IPS-18a (cell line): Measurements from ENCODE around the gene TMEM269.

Experiments used
- H3K27ac ChIP-seq: one replicate; pipeline ENCODE4 v1.5.1; 2013; ENCODE audit warnings: low read length
- H3K27me3 ChIP-seq: one replicate; pipeline ENCODE4 v1.6.1; 2013; ENCODE audit warnings: mild to moderate bottlenecking, low read length; ENCODE audit not compliant: control insufficient read depth, insufficient read depth
- H3K36me3 ChIP-seq: one replicate; pipeline ENCODE4 v1.6.1; 2013; ENCODE audit warnings: low read depth, low read length; ENCODE audit not compliant: control insufficient read depth
- H3K4me1 ChIP-seq: one replicate; pipeline ENCODE4 v1.6.1; 2013; ENCODE audit warnings: low read depth, low read length; ENCODE audit not compliant: control insufficient read depth
- H3K4me3 ChIP-seq: one replicate; pipeline ENCODE4 v1.5.1; 2013; ENCODE audit warnings: low read length
- H3K9ac ChIP-seq: one replicate; pipeline ENCODE4 v1.6.1; 2013; ENCODE audit warnings: mild to moderate bottlenecking, low read length, moderate library complexity
- H3K9me3 ChIP-seq: one replicate; pipeline ENCODE4 v1.6.1; 2013; ENCODE audit warnings: low read depth, low read length; ENCODE audit not compliant: control insufficient read depth

Gene TMEM269

DNA sequence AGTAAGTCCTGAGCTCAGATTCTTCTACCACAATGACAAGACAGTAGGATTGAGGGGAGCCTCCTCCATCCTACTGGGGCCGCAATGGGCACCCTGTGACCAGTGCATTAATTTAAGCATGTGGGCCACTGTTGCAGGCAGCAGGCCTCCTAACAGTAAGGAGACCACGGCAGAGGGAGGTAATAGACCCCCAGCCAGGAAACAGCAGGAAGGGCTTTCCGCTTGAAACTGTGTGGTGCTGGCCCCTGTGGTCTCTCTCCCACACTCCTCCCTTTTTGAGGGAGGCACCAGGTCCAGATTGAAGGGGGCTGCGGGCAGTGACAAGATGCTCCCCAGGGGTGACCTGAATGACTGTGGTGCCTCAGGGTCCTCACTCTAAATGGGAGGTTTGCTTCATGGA is 43.1 kb upstream of the TMEM269 start:
- Histone ChIP-seq H3K4me1 (peaks cover 16% of the 10 kb centered on the region), H3K9ac (no peak overlapping the region)

DNA sequence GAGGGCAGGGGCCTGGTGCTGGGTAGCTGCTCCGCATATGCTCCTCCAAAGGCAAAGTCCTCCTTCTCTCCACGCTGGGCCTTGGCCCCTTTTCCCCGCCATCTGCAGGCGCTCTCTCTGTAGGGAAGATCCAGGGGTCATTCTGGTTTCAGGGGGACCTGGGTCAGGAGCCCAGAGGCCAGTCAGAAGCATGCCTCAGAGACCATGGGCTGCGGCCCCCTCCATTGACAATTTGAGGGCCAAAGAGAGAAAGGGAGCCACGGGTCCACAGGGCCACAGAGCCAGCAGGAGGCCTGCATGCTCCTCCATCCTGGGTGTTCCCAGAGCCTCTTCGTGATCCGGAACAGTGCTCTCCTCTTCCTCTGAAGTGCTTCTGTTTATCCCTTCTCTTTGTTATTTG is 42.6 kb upstream of the TMEM269 start:
- Histone ChIP-seq H3K36me3 (peaks cover 13% of the 10 kb centered on the region), H3K4me1 (peaks cover 16% of the 10 kb centered on the region), H3K9me3 (no peaks in the 10 kb centered on the region), H3K4me3 (no peak overlapping the region), H3K9ac (no peak overlapping the region), H3K27ac (no peak overlapping the region), H3K27me3 (no peaks in the 10 kb centered on the region)

More for the DNA sequence above, 43.1 kb upstream of the TMEM269 start:
- peaks cover 11% of the 10 kb centered on the region for H3K36me3 ChIP-seq
- H3K27me3 ChIP-seq = no peaks in the 10 kb centered on the region
- H3K27ac ChIP-seq = no peak overlapping the region
- no peaks in the 10 kb centered on the region for H3K9me3 ChIP-seq
- no peak overlapping the region for H3K4me3 ChIP-seq

DNA sequence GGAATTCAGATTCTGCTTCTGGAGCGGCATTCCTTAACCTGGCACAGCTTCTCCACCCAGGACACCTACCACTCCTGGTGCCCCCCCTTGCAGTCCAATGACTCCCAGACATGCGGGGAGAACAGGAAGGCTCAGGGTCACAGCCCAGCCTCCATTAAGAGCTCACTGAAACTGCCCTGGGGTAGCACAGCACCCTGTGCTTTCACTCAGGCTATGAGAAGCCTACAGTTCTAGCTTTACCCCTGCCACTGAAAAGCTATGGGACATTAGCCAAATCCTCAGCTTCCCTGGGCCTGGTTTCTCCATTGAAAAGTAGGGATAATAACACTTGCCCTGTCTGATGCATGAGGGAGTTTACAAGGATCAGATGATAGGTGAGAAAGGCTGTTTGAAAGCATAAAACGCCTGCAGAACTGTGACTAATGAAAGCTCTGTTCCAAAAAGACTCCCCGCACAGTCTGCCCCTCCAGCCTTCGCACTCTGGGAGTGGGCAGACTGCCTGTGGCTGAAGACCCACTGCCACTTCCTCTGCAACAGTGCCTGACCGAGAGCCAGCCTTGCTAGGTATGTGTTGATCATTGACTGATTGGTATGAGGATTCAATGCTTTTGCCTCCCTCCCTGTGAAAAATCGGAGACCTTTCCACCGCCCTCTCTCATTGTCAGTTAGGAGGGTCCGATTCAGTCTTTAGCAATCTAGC is 42.0 kb upstream of the TMEM269 start:
- no peak overlapping the region for H3K27ac ChIP-seq
- no peak overlapping the region for H3K9ac ChIP-seq
- peaks cover 13% of the 10 kb centered on the region for H3K36me3 ChIP-seq
- no peak overlapping the region for H3K4me3 ChIP-seq
- H3K9me3 ChIP-seq = no peaks in the 10 kb centered on the region
- H3K27me3 ChIP-seq = no peaks in the 10 kb centered on the region
- H3K4me1 ChIP-seq = peaks cover 16% of the 10 kb centered on the region

DNA sequence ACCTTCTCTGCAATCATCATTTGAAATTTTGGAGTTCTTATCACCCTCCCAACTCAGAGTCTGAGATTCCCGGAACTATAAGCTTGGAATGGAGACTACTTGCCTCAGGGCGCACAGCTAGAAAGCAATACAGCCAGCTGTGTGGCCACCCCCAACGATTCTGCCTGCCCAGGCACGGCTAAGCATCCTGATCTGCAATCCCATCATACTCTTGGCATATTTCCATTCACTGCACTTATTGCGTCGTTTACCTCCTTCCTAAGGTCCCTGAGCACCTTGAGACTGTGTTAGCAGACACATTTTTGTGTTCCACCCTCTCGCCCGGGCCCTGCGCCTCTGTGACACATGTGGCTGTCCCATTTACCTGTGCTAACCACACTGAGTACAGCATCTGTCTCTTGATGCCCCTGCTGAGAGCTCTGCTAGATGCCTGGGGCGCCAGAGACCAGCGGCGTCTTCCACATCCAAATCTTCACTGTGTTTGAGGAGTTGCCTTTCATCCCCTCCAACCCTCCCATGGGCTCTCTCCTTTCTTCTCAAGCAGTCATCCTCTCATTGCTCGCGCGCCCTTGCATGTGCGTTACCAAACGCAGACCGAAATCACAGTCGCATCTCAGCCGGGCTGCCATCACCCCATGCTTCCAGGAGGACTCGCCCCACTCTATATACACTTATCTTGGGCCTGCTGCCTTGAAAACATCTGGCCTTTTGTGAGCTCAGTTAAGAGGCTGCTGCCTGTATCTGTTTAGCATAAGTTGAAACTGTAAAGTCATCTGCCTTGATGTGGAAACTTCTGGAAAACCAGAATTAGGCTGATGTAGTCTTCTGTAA is 41.3 kb upstream of the TMEM269 start:
- Histone ChIP-seq H3K27ac (no peak overlapping the region), H3K9me3 (no peaks in the 10 kb centered on the region), H3K4me1 (peaks cover 16% of the 10 kb centered on the region), H3K9ac (no peak overlapping the region), H3K4me3 (no peak overlapping the region), H3K36me3 (peaks cover 19% of the 10 kb centered on the region), H3K27me3 (no peaks in the 10 kb centered on the region)

DNA sequence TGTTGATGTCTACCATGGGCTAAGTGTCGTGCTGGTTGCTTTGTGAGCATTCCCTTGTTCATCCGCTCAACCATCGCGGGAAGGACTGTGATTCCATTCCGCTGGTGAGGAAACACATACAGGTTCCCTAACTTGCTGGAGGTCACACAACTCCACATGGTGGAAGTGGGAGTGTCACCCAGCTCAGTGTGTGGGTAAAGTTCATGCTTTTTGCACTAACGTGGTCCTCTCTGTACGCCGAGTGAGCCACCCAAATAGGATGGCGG is 40.7 kb upstream of the TMEM269 start:
- Histone ChIP-seq H3K9ac (no peak overlapping the region), H3K9me3 (no peaks in the 10 kb centered on the region), H3K27ac (no peak overlapping the region), H3K27me3 (no peaks in the 10 kb centered on the region), H3K4me1 (peaks cover 16% of the 10 kb centered on the region), H3K4me3 (no peak overlapping the region), H3K36me3 (peaks cover 19% of the 10 kb centered on the region)

DNA sequence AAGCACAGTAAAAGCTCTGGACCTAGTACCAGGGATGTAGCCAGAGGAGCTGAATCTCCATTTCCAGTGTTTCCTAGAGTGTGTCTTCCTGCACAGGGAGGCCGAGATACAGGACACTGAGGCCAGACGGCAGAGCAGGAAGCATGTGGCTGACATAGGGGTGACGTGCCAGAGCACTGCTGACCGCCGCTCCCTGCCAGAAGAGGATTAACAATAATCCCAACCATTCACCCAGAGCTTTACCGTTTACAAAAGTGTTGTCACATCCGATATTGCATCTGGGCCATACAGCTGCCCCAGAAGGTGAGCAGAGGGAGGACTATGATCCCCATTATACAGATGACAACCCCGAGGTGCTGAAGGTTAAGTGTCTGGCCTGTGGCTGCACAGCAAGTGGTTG is 38.9 kb upstream of the TMEM269 start:
- Histone ChIP-seq H3K36me3 (peaks cover 31% of the 10 kb centered on the region), H3K4me1 (peaks cover 5% of the 10 kb centered on the region)

DNA sequence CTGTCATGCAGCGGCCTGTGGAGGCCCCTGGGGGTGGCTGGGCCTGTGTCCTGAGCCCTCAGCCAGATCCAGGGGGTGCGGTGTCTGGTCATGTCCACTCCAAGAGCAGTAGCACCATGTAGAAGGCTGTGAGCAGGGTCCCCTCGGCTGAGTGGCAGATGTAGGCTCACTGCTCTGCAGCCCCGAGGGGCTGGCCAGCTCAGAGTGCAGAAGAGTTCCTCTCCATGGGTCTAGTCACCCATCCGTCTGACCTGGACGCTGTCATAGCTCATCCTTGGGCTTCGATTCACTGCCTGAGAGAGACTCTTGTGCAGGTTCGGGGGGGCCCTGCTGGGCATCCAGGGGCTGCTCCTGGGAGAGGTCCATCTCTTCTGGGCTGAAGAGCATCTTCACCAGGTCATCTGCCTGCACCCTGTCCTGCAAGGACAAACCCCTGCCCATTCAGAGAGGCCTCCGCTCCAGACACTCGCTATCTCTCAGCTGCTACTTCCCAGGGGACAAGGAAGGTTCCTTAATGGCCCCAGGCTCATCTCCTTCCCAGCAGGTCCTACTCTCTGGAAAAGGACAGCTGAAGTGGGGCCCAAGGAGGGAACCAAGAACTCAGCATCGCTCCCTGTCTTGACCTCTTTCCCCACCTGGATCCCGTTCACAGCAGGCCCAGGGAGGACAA is 38.2 kb upstream of the TMEM269 start:
- Histone ChIP-seq H3K9ac (no peak overlapping the region), H3K4me1 (peaks cover under 1% of the 10 kb centered on the region), H3K27ac (no peak overlapping the region), H3K9me3 (no peaks in the 10 kb centered on the region), H3K36me3 (peaks cover 31% of the 10 kb centered on the region), H3K27me3 (no peaks in the 10 kb centered on the region), H3K4me3 (no peak overlapping the region)

More for the DNA sequence above, 38.9 kb upstream of the TMEM269 start:
- Histone ChIP-seq H3K9ac (no peak overlapping the region), H3K27ac (no peak overlapping the region), H3K4me3 (no peak overlapping the region), H3K27me3 (no peaks in the 10 kb centered on the region), H3K9me3 (no peaks in the 10 kb centered on the region)

DNA sequence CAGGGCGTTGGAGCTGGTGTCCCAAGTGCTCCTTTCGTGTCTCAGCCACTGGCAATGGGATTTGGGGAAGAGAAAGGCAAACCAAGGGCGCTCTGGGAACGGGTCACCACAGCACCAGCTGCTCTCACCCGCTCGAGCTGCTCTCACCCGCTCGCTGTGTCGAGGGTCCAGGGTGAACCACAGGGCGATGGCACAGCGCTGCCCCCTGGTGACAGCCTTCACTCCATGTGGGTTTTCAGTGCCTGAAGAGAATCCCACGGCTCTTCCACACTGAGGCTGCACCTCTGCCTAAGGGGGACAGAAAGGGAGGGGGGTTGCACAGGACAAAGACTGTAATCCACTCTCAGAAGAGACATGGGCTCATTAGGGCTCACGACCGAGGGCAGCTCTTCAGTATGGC is 37.7 kb upstream of the TMEM269 start:
- no peaks in the 10 kb centered on the region for H3K4me1 ChIP-seq
- peaks cover 37% of the 10 kb centered on the region for H3K36me3 ChIP-seq
- H3K27ac ChIP-seq = no peak overlapping the region

DNA sequence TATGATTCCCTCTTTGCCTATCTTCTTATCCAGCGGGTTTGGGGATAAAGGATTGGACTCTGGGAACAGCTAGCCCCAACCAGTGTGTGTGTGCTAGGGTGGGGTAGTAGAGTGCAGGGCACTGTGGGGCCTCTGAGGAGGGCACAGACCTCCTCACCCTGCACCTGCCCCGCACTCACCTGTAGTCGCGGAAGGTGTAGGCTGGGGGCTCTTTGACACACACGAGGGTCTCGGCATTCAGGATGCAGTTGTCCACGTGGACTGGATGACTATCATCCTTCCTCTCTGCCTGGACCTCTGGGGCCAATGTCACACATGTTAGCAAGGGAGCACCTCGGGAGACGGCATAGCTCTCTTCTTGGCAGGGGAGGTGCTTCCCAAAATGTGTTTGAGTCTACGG is 36.8 kb upstream of the TMEM269 start:
- Histone ChIP-seq H3K4me1 (no peaks in the 10 kb centered on the region), H3K27me3 (no peaks in the 10 kb centered on the region), H3K9ac (no peak overlapping the region), H3K27ac (no peak overlapping the region), H3K9me3 (no peaks in the 10 kb centered on the region), H3K36me3 (peaks cover 46% of the 10 kb centered on the region), H3K4me3 (no peak overlapping the region)

More for the DNA sequence above, 37.7 kb upstream of the TMEM269 start:
- no peaks in the 10 kb centered on the region for H3K9me3 ChIP-seq
- H3K9ac ChIP-seq = no peak overlapping the region
- H3K4me3 ChIP-seq = no peak overlapping the region
- H3K27me3 ChIP-seq = no peaks in the 10 kb centered on the region

DNA sequence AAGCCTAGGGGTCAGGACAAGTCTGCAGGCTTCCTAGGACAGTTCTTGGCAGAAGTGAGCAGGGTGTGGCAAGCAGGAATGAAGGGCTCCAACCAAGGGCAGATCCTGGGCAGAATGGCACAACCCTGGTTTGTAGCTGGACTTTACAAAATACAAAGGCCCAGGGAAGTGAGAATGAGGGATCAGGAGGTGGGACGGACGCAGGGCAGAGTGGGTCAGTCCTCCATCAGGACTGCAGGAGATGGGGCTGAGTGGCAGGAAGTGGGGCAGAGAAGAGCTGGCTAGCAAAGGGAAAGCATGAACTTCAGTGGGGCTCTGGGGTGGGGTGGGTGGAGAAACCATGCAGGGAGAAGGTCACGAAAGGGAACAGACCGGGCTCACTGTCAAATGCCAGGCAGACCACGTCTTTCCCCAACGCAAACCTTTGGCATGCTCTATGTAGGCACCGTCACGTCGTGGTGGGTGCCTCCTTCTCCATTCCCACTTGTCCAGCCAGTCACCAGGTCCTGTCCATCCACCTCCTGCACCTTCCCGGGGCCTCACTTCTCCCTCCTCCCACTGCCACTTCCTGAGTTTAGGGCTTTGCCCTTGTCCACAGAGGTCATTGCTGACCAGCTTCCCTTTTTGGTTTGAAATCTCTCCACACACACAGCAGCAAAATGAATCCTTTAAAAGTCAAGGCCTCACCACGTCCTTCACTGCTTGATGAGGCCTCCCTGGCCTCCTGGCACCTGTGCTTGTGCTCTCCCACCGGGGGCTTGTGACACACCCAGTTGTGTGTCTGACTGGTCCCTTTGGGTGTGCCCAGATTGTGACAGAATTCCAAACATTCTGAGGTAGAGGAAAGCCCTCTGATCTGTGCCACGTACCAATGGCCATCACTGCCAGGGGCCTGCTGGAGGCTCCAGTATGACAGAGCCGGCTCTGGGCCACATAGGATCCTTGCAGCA is 36.1 kb upstream of the TMEM269 start:
- no peak overlapping the region for H3K9ac ChIP-seq
- no peaks in the 10 kb centered on the region for H3K9me3 ChIP-seq
- H3K27ac ChIP-seq = no peak overlapping the region
- H3K27me3 ChIP-seq = no peaks in the 10 kb centered on the region
- H3K36me3 ChIP-seq = peaks cover 50% of the 10 kb centered on the region
- no peaks in the 10 kb centered on the region for H3K4me1 ChIP-seq
- H3K4me3 ChIP-seq = no peak overlapping the region

DNA sequence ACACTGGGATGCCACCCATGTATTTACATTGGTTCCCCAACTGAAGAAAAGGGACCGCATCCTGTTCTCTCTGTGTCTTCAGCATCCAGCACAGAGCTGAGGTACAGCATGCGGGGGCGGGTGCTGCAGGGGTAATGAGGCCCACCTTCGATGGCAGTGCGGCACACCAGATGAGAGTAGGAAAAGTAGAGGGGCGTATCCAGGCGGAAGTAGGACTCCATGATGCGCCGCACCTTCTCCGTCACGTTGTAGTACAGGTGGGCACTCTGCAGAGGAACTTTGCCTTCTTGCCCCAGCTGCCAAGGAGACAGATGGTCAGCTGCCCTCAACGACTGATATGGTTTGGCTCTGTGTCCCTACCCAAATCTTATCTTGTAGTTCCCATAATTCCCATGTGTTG is 34.8 kb upstream of the TMEM269 start:
- no peaks in the 10 kb centered on the region for H3K27me3 ChIP-seq
- peaks cover 63% of the 10 kb centered on the region for H3K36me3 ChIP-seq
- no peak overlapping the region for H3K27ac ChIP-seq
- no peak overlapping the region for H3K9ac ChIP-seq
- H3K4me3 ChIP-seq = no peak overlapping the region
- H3K4me1 ChIP-seq = no peaks in the 10 kb centered on the region
- no peaks in the 10 kb centered on the region for H3K9me3 ChIP-seq
